LNCAP (cell line): Measurements from ENCODE around the gene GABRA6.
A peak's percentile ranks its signal among the peaks of the same experiment; 100 is the strongest.

ENCODE experiments used
- TF ChIP-seq, protein P1 (sequence below): fragments of 450-650 bp; IDR thresholded peaks from 2 replicates; pipeline ENCODE4 v1.5.1; 2017; ENCODE audit warnings: mild to moderate bottlenecking

The GABRA6 gene

DNA sequence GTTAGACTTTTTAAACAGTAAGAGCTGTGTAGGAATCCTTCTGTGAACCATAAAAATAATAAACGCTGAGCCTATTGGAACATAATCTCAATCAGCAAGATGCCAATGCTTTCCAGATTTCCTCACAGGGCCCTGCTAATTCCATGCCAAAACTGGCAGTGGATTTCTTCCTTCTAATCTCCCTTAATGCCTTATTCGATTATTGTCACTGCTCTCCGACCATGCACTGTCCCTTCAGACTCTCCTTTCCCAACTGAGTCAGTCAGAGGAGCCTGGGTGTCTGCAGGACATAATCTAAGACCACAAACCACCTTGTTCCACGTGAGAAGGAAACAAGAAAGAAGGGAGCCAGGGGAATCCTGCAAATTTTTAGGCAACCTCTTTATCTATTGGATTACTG is at the start of gene GABRA6:
TSS of gene GABRA6 (plus strand) at position 261 of the 400 bp plus-strand sequence. CDS start 269 bp downstream, outside the sequence.
- TF ChIP-seq, protein P1, sequence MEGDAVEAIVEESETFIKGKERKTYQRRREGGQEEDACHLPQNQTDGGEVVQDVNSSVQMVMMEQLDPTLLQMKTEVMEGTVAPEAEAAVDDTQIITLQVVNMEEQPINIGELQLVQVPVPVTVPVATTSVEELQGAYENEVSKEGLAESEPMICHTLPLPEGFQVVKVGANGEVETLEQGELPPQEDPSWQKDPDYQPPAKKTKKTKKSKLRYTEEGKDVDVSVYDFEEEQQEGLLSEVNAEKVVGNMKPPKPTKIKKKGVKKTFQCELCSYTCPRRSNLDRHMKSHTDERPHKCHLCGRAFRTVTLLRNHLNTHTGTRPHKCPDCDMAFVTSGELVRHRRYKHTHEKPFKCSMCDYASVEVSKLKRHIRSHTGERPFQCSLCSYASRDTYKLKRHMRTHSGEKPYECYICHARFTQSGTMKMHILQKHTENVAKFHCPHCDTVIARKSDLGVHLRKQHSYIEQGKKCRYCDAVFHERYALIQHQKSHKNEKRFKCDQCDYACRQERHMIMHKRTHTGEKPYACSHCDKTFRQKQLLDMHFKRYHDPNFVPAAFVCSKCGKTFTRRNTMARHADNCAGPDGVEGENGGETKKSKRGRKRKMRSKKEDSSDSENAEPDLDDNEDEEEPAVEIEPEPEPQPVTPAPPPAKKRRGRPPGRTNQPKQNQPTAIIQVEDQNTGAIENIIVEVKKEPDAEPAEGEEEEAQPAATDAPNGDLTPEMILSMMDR: no peak

DNA sequence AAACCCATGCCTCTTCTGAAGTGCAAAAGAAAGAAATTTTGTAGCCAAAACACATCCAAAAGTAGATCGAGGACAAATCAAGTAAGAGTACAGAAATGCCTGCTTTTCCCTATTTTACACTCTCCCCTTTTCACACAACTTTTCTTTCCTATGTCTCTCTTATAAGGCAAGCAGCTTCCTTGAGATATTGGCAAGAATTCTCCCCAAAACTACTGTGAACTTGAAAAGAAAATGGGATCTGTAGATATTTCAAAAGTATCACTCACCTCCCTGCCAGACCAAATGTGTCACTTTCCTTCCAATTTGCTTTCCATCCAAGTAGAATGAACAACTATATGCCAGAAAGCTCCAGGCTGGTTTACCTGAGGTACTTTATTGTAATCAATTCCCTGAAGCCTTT is 47.9 kb upstream of the GABRA6 start:
- TF ChIP-seq, protein P1: no peak

DNA sequence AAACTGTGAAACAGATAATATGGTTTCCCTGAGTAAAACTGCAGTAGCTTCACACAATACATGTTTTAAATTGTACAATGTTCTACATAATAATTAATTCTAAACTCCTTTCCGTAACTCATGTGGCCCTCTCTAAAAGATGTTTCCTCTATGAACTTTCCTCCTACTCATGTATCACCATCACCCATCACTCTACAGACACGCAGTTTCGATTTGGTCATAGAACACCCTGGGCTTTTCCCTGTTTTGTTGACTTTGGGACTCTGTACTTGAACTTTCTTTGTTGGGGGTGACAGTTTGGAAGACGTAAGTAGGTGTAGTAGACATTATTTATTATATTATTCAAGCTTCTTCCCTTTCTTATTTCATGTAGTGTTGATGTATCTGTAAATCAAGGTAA is 44.1 kb upstream of the GABRA6 start:
- TF ChIP-seq, protein P1: no peak

DNA sequence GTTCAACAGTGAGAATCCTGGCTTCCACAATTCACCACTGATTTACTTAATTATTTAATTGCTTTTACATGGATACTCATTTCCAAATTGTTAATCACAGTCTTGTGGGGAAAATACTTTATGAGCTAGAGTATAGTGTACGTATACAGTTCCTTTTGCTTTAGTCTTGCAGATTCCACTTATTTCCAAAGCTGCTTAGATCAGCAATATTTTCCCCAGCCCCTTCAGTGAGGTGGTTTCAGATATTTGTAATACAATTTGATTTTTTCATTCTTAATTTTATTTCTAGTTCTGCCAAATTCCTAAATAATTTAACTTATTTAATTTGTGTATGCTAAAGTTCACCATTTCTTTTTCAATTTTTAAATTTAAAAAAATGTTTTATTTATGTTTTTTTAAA is 40.3 kb upstream of the GABRA6 start:
- TF ChIP-seq, protein P1: no peak

DNA sequence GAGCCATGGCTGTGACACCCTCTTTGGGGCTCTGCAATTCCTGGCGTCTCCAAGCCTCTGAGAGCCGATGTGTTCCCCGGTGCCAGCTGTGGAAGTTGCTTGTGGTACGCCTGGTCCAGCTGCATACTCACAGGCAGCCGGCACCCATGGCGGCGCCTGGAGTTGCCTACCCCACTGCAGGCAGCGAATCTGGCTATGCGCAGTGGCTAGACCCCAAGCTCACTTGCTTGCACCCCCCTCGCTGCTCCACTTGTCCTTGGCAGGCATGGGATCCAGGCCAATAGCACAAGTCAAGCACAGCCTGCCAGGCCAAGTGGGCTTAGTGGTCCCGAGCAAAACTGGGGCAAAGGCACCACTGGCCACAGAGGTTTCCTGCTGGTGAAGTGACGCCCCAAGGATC is 24.7 kb upstream of the GABRA6 start:
- TF ChIP-seq, protein P1: no peak

DNA sequence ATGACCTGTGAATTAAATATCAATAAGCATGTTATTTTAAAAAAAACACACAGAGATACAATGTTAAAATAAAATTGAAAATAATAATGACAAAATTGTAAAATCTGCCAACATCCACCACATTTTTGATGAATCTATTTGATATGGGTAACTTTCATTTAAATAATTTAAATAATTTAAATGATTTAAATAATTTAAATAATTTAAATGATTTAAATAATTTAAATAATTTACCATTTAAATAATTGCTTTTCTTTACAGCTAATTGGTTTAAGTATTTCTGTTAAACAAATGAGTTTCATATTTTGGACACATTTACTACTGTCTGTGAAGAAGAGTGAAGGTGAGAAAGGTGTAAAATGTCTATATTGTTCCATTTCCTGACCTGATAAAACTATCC is 22.1 kb upstream of the GABRA6 start:
- TF ChIP-seq, protein P1: no peak

DNA sequence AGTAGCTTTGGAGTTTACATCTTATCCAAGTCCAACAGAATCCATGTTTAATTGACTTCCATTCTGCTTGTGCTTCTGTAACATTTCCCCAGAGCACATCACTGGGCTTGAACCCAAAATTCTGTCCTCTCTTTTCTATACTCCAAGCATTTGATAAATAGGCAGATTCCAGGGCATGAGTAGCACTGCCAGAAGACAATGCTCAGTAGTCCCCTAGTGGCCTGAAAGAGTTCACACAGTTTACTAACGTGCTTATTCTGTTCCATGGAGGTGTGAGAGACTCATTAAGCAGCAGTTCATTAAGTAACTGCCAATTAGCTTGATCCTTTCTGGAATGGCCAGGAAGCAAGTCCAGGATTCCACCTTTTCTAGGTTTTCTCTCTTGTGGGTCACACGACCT is 9.4 kb upstream of the GABRA6 start:
- TF ChIP-seq, protein P1: peak; percentile 59

DNA sequence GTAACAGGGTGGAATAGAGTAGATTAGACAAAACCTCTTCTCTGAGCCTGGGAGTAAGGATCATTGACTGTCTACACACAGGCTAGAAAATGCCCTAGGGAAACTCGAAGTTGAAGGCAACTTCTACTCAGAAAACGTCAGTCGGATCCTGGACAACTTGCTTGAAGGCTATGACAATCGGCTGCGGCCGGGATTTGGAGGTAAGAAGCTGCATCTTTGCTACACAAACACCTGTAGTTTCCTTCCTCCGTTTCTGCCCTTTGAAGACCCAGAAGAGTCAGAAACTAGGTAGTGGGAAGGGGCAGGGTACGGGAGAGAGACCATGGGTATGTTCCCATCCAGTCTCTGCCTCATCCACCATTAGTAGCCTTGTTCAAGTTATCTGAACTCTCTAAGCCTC is 628 bp downstream of the GABRA6 start:
- TF ChIP-seq, protein P1: no peak
